Myocyte (in vitro differentiated cells): ENCODE data around the gene GLIS1. TPM values are rescaled to one million over a fixed set of nuclear protein-coding genes. Genes with fewer than 3 reads are reported as not detected.
"Not testable (repeated sequence)": the region's sequence is repeated elsewhere in the genome, so short reads cannot be mapped to it uniquely, and the experiment has no call there.

Source experiments
- DNase-seq: peaks from one replicate; pipeline ENCODE4 v3.0.0-alpha.2; 2012; ENCODE audit warnings: low read depth
- polyA plus RNA-seq: library from polyadenylated mRNA; unstranded; fragments of >200 nt; gene quantifications from one replicate; pipeline ENCODE4 v1.2.1, GENCODE V29; 2012; ENCODE audit warnings: missing spikeins
- total RNA-seq: library from RNA; depleted of rRNA; stranded (reverse); fragments of >200 nt; gene quantifications from 2 replicates; pipeline ENCODE4 v1.2.3, GENCODE V29; 2014

Gene GLIS1
- 1.6 and 1.9 TPM in 2 replicates for total RNA-seq
- polyA plus RNA-seq: 1.0 TPM

GRCh38 chr1:53739109-53739681 lies at the start of gene GLIS1:
Gene GLIS1, minus strand, starts transcription at chr1:53739164. Its CDS starts 1,100 bp downstream, at chr1:53738064.
- DNase-seq: peak; percentile 91

GRCh38 chr1:53787655-53788054 lies 48.7 kb upstream of the GLIS1 start:
- no peak for DNase-seq

GRCh38 chr1:53783056-53783455 lies 44.1 kb upstream of the GLIS1 start:
- DNase-seq: no peak

- DNase-seq: peak; percentile 17
Observed at GRCh38 chr1:53781654-53782053, 42.7 kb upstream of the GLIS1 start.

GRCh38 chr1:53777272-53777671 lies 38.3 kb upstream of the GLIS1 start:
- no peak for DNase-seq

- peak; percentile 80 for DNase-seq
Observed at GRCh38 chr1:53771648-53772047, 32.7 kb upstream of the GLIS1 start.

- DNase-seq: no peak
Observed at GRCh38 chr1:53769780-53770179, 30.8 kb upstream of the GLIS1 start.

GRCh38 chr1:53769184-53769583 lies 30.2 kb upstream of the GLIS1 start:
- no peak for DNase-seq

GRCh38 chr1:53766831-53767405 lies 28.0 kb upstream of the GLIS1 start:
- peak; percentile 45 for DNase-seq

GRCh38 chr1:53766194-53766742 lies 27.3 kb upstream of the GLIS1 start:
- DNase-seq: peak; percentile 17

- DNase-seq: peak; percentile 15
Observed at GRCh38 chr1:53765657-53766056, 26.7 kb upstream of the GLIS1 start.

- DNase-seq: no peak
Observed at GRCh38 chr1:53763911-53764310, 24.9 kb upstream of the GLIS1 start.

- DNase-seq: no peak
Observed at GRCh38 chr1:53763461-53763860, 24.5 kb upstream of the GLIS1 start.

- not testable (repeated sequence) for DNase-seq
Observed at GRCh38 chr1:53760497-53760896, 21.5 kb upstream of the GLIS1 start.

- peak; percentile 25 for DNase-seq
Observed at GRCh38 chr1:53755874-53756273, 16.9 kb upstream of the GLIS1 start.

GRCh38 chr1:53754484-53755312 lies 15.7 kb upstream of the GLIS1 start:
- DNase-seq: peak; percentile 81

GRCh38 chr1:53752281-53752680 lies 13.3 kb upstream of the GLIS1 start:
- no peak for DNase-seq

GRCh38 chr1:53747841-53748240 lies 8.9 kb upstream of the GLIS1 start:
- no peak for DNase-seq

- peak; percentile 72 for DNase-seq
Observed at GRCh38 chr1:53740621-53741105, 1.7 kb upstream of the GLIS1 start.

- no peak for DNase-seq
Observed at GRCh38 chr1:53738205-53739108, 507 bp downstream of the GLIS1 start.
